Omental fat pad (tissue), 4 donors: ENCODE measurements around the gene PTH1R. TPM values are rescaled to one million over a fixed set of nuclear protein-coding genes. Genes with fewer than 3 reads are reported as not detected.

ENCODE experiments used
- ATAC-seq: fragments of 150-250 bp; one replicate; pipeline ENCODE4 v1.9.1; 2016; ENCODE audit warnings: mild to moderate bottlenecking, moderate library complexity; ENCODE audit not compliant: low FRiP score
- DNase-seq: peaks from one replicate; pipeline ENCODE4 v3.0.0-alpha.2; 2019; ENCODE audit warnings: low spot score
- CTCF ChIP-seq, 3 donors: fragments of 450-650 bp; IDR thresholded peaks; one replicate each; pipeline ENCODE4 v1.5.1; 2016 to 2017; ENCODE audit warnings: antibody characterized with exemption in 3 of 3, mild to moderate bottlenecking in 3 of 3, moderate library complexity in 2 of 3
- total RNA-seq, 4 donors: library from RNA; depleted of rRNA; stranded (reverse); fragments of >200 nt; gene quantifications; one replicate each; pipeline ENCODE4 v1.1.0, GENCODE V29; 2016

The PTH1R gene
- total RNA-seq, 4 donors from 2014 or later = 16.1 to 32.3 (median 17.9) TPM

- ATAC-seq (no peak), DNase-seq (no peak)
- TF ChIP-seq CTCF (IDR thresholded peaks at IDR 0.05) = no peak
Measured at GRCh38 chr3:46860810-46861604, 16.5 kb upstream of the PTH1R start.

GRCh38 chr3:46861605-46862368 lies 15.7 kb upstream of the PTH1R start:
- no peak for TF ChIP-seq CTCF (IDR thresholded peaks at IDR 0.05)
- ATAC-seq = no peak
- no peak for DNase-seq

- DNase-seq = no peak
- no peak for ATAC-seq
Measured at GRCh38 chr3:46862369-46863025, 15.0 kb upstream of the PTH1R start.

GRCh38 chr3:46863261-46863782 lies 14.2 kb upstream of the PTH1R start, which contains the start of gene MYL3:
Gene MYL3 (minus strand): TSS chr3:46863444. CDS start chr3:46863390, 54 bp downstream.
- ATAC-seq (no peak), DNase-seq (no peak)
- TF ChIP-seq CTCF (IDR thresholded peaks at IDR 0.05) = no peak

More at GRCh38 chr3:46862369-46863025, 15.0 kb upstream of the PTH1R start:
- no peak for TF ChIP-seq CTCF (IDR thresholded peaks at IDR 0.05)

GRCh38 chr3:46864061-46864881 lies 13.2 kb upstream of the PTH1R start:
- no peak for TF ChIP-seq CTCF (IDR thresholded peaks at IDR 0.05)
- ATAC-seq = no peak
- no peak for DNase-seq

- ATAC-seq (no peak), DNase-seq (peak; percentile 34)
- no peak for TF ChIP-seq CTCF (IDR thresholded peaks at IDR 0.05)
Measured at GRCh38 chr3:46865031-46865507, 12.5 kb upstream of the PTH1R start.
